Muscle of arm (tissue), 12 donors: ENCODE results near the gene C6orf132. TPM values are rescaled to one million over a fixed set of nuclear protein-coding genes. Genes with fewer than 3 reads are reported as not detected.

Source experiments
- DNase-seq: peaks from one replicate; pipeline ENCODE4 v3.0.0-alpha.2; 2013
- polyA plus RNA-seq, 12 donors: library from polyadenylated mRNA; unstranded; fragments of 120-200 nt; gene quantifications; one replicate each; pipeline ENCODE4 v1.2.1, GENCODE V29; 2013; ENCODE audit not compliant: insufficient read length in 12 of 12

The C6orf132 gene
- polyA plus RNA-seq, 12 donors = 0.17 to 11.3 (median 0.53) TPM; not detected in 1

- no peak for DNase-seq
These were observed 6.7 kb downstream of the C6orf132 start for GRCh38 chr6:42135722-42136121.

GRCh38 chr6:42135161-42135560 is 7.3 kb downstream of the C6orf132 start:
- no peak for DNase-seq

- no peak for DNase-seq
These were observed 8.5 kb downstream of the C6orf132 start for GRCh38 chr6:42133926-42134325.

GRCh38 chr6:42131531-42131930 is 10.9 kb downstream of the C6orf132 start:
- no peak for DNase-seq

- no peak for DNase-seq
These were observed 13.1 kb downstream of the C6orf132 start for GRCh38 chr6:42129360-42129676.

GRCh38 chr6:42128460-42129359 is 13.7 kb downstream of the C6orf132 start:
- DNase-seq = no peak

GRCh38 chr6:42125663-42126062 is 16.8 kb downstream of the C6orf132 start:
- DNase-seq = no peak

- DNase-seq = no peak
These were observed 17.2 kb downstream of the C6orf132 start for GRCh38 chr6:42125231-42125630.

GRCh38 chr6:42124223-42124836 is 18.1 kb downstream of the C6orf132 start:
- no peak for DNase-seq

GRCh38 chr6:42123379-42124103 is 18.9 kb downstream of the C6orf132 start:
- DNase-seq = no peak

GRCh38 chr6:42120895-42121865 is 21.2 kb downstream of the C6orf132 start:
- DNase-seq = no peak

GRCh38 chr6:42118162-42119001 is 24.0 kb downstream of the C6orf132 start:
- no peak for DNase-seq

GRCh38 chr6:42117843-42118161 is 24.6 kb downstream of the C6orf132 start:
- no peak for DNase-seq

GRCh38 chr6:42113936-42114636 is 28.3 kb downstream of the C6orf132 start:
- no peak for DNase-seq

GRCh38 chr6:42112351-42112750 is 30.1 kb downstream of the C6orf132 start:
- DNase-seq = no peak

GRCh38 chr6:42110683-42111082 is 31.7 kb downstream of the C6orf132 start:
- no peak for DNase-seq

- no peak for DNase-seq
These were observed 34.3 kb downstream of the C6orf132 start for GRCh38 chr6:42108071-42108470.

- DNase-seq = no peak
These were observed 36.1 kb downstream of the C6orf132 start for GRCh38 chr6:42106112-42107023.

- no peak for DNase-seq
These were observed 36.7 kb downstream of the C6orf132 start for GRCh38 chr6:42105709-42106108.
